SH-SY5Y (cell line): ENCODE results near the gene PHKB.

Experiments used
- GATA2 ChIP-seq: IDR thresholded peaks from 2 replicates; pipeline ENCODE4 v1.6.1; 2011; ENCODE audit warnings: mild to moderate bottlenecking, low read depth, low read length
- GATA3 ChIP-seq: IDR thresholded peaks from 2 replicates; pipeline ENCODE4 v1.6.1; 2011; ENCODE audit warnings: low read depth, mild to moderate bottlenecking, low read length, moderate library complexity

DNA sequence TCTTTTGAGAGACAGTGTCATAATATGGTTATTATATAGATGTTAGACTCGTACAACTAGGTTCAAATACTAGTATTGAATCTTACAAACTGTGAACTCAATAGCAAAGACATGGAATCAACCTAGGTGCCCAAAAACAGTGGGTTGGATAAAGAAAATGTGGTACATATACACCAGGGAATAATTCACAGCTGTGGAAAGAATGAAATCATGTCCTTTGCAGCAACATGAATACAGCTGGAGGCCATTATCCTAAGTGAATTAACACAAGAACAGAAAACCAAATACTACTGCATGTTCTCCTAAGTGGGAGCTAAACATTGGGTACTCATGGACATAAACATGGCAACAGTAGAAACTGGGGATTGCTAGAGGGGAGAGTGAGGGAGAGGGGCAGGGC is 8.1 kb downstream of the PHKB start:
- no peak for TF ChIP-seq GATA2
- no peak for TF ChIP-seq GATA3
